ENCODE results near the gene ARL16. TPM values are rescaled to one million over a fixed set of nuclear protein-coding genes. Genes with fewer than 3 reads are reported as not detected.

The ARL16 gene
- total RNA-seq, 1 experiment from 2014 or later, result 22.4 TPM

DNA sequence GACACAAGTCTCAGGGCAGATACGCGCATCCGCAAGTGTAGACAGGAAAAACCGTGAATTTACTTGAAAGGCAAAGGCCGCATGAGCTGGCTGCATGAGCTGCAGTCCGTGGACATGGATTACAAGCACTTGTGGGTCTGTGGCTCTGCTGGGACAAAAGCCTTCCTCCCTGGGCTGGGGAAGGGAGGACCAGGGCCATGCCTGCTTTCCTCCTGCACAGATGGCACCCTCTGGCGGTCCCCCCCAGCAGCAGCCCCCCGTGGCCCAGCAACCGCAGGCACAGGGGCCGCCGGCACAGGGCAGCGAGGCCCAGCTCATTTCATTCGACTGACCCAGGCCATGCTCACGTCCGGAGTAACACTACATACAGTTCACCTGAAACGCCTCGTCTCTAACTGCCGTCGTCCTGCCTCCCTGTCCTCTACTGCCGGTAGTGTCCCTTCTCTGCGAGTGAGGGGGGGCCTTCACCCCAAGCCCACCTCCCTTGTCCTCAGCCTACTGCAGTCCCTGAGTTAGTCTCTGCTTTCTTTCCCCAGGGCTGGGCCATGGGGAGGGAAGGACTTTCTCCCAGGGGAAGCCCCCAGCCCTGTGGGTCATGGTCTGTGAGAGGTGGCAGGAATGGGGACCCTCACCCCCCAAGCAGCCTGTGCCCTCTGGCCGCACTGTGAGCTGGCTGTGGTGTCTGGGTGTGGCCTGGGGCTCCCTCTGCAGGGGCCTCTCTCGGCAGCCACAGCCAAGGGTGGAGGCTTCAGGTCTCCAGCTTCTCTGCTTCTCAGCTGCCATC is 17.9 kb upstream of the ARL16 start:
- Histone ChIP-seq H3K36me3 (ENCODE audit: insufficient read depth, low read length) (peaks cover 22% of the 10 kb centered on the region), H3K9me2 (replicated peaks; ENCODE audit: insufficient read depth, low read length) (no peaks in the 10 kb centered on the region), H3K4me1 (ENCODE audit: low read length) (peaks cover 24% of the 10 kb centered on the region), H4K20me1 (ENCODE audit: insufficient read depth, low read depth, low read length) (peaks cover 26% of the 10 kb centered on the region), H3K79me2 (ENCODE audit: low read length) (peaks cover 58% of the 10 kb centered on the region), H3K9ac (ENCODE audit: low read length) (peak overlapping the region; percentile 99), H2AFZ (ENCODE audit: low read length) (no peak overlapping the region), H3K4me3 (ENCODE audit: low read length) (peak overlapping the region; percentile 81), H3K27ac (ENCODE audit: low read length) (peak overlapping the region; percentile 87; the same call in 1 of the 2 replicates), H3K4me2 (ENCODE audit: low read depth, low read length, poor library complexity, severe bottlenecking) (peak overlapping the region; percentile 99), H3K9me3 (ENCODE audit: low read length) (no peaks in the 10 kb centered on the region), H3K27me3 (ENCODE audit: low read length) (no peaks in the 10 kb centered on the region)
- peak; percentile 69 for DNase-seq

DNA sequence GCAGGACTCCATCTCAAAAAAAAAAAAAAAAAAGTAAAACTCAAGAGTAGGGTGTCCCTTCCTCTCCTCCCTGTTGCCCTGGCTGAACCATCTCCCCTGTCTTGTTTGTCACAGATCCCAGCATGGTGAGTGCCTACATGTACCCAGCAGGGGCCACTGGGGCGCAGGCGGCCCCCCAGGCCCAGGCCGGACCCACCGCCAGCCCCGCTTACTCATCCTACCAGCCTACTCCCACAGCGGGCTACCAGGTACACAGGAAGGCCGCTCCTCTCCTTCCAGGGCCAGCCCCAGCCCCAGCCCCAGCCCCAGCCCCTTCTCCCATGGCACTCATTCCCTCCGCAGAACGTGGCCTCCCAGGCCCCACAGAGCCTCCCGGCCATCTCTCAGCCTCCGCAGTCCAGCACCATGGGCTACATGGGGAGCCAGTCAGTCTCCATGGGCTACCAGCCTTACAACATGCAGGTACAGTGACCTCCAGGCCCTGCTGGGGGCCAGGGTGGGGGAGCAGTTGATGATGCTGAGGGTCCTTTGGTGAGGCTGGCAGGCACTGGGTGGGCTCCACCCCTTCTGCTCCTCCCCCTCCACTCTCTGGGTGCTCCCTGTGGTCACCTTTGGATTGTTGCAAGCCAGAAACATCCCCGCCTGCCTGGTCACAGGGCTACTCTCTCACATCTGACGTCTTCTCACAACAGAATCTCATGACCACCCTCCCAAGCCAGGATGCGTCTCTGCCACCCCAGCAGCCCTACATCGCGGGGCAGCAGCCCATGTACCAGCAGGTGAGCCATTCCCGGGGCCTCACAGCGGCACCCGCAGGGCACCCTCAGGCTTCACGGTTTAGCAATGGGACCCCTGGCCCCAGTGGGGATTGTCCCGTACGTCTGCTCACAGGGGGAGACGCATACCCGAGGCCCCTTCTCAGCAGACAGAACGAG is 17.0 kb upstream of the ARL16 start:
- no peak overlapping the region for H3K27ac ChIP-seq (ENCODE audit: low read length)
- peaks cover 14% of the 10 kb centered on the region for H3K36me3 ChIP-seq (ENCODE audit: insufficient read depth, low read length)
- H3K9me3 ChIP-seq (ENCODE audit: low read length), result no peaks in the 10 kb centered on the region
- H3K4me3 ChIP-seq (ENCODE audit: low read length), result peak overlapping the region; percentile 81; the same call in 1 of the 2 replicates
- H4K20me1 ChIP-seq (ENCODE audit: insufficient read depth, low read depth, low read length), result peaks cover 22% of the 10 kb centered on the region
- peak overlapping the region; percentile 99 for H3K9ac ChIP-seq (ENCODE audit: low read length)
- no peaks in the 10 kb centered on the region for H3K9me2 ChIP-seq (replicated peaks; ENCODE audit: insufficient read depth, low read length)
- peaks cover 24% of the 10 kb centered on the region for H3K4me1 ChIP-seq (ENCODE audit: low read length)
- peaks cover 55% of the 10 kb centered on the region for H3K79me2 ChIP-seq (ENCODE audit: low read length)
- H2AFZ ChIP-seq (ENCODE audit: low read length), result no peak overlapping the region
- peak overlapping the region; percentile 99 for H3K4me2 ChIP-seq (ENCODE audit: low read depth, low read length, poor library complexity, severe bottlenecking)
- H3K27me3 ChIP-seq (ENCODE audit: low read length), result no peaks in the 10 kb centered on the region
- DNase-seq, result no peak

GRCh38 chr17:81697261-81698044 is 13.9 kb upstream of the ARL16 start:
- Histone ChIP-seq H3K9me3 (ENCODE audit: low read length) (no peaks in the 10 kb centered on the region), H3K9me2 (replicated peaks; ENCODE audit: insufficient read depth, low read length) (no peaks in the 10 kb centered on the region), H3K79me2 (ENCODE audit: low read length) (peaks cover 28% of the 10 kb centered on the region), H3K27ac (ENCODE audit: low read length) (no peak overlapping the region), H3K4me3 (ENCODE audit: low read length) (no peak overlapping the region), H3K4me2 (ENCODE audit: low read depth, low read length, poor library complexity, severe bottlenecking) (no peak overlapping the region), H3K9ac (ENCODE audit: low read length) (no peak overlapping the region), H4K20me1 (ENCODE audit: insufficient read depth, low read depth, low read length) (peaks cover 24% of the 10 kb centered on the region), H3K4me1 (ENCODE audit: low read length) (peaks cover 16% of the 10 kb centered on the region), H2AFZ (ENCODE audit: low read length) (no peak overlapping the region), H3K27me3 (ENCODE audit: low read length) (no peaks in the 10 kb centered on the region), H3K36me3 (ENCODE audit: insufficient read depth, low read length) (peaks cover 11% of the 10 kb centered on the region; the same call in 1 of the 2 replicates)
- no peak for DNase-seq

DNA sequence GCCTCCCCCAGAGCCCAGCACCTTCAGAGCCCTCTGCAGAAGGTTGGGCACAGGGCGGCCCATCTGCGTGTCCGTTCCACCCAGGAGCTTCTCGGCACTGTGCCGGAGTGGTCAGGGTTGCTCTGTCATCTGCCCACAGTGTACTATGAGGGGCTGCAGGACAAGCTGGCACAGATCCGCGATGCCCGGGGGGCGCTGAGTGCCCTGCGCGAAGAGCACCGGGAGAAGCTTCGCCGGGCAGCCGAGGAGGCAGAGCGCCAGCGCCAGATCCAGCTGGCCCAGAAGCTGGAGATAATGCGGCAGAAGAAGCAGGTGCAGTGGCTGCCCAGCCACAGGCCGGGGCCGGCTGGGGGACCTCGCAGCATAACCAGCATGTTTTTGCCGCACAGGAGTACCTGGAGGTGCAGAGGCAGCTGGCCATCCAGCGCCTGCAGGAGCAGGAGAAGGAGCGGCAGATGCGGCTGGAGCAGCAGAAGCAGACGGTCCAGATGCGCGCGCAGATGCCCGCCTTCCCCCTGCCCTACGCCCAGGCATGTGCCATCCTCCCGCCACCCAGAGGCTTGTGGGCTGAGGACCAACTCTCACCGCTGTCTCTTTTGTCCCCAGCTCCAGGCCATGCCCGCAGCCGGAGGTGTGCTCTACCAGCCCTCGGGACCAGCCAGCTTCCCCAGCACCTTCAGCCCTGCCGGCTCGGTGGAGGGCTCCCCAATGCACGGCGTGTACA is 12.8 kb upstream of the ARL16 start:
- Histone ChIP-seq H3K36me3 (ENCODE audit: insufficient read depth, low read length) (peaks cover 11% of the 10 kb centered on the region; the same call in 1 of the 2 replicates), H3K4me2 (ENCODE audit: low read depth, low read length, poor library complexity, severe bottlenecking) (no peak overlapping the region), H3K9ac (ENCODE audit: low read length) (no peak overlapping the region), H3K9me3 (ENCODE audit: low read length) (no peaks in the 10 kb centered on the region), H3K27me3 (ENCODE audit: low read length) (no peaks in the 10 kb centered on the region), H3K9me2 (replicated peaks; ENCODE audit: insufficient read depth, low read length) (no peaks in the 10 kb centered on the region), H3K79me2 (ENCODE audit: low read length) (peaks cover 17% of the 10 kb centered on the region), H4K20me1 (ENCODE audit: insufficient read depth, low read depth, low read length) (peaks cover 14% of the 10 kb centered on the region), H3K4me3 (ENCODE audit: low read length) (no peak overlapping the region), H3K27ac (ENCODE audit: low read length) (no peak overlapping the region), H2AFZ (ENCODE audit: low read length) (no peak overlapping the region), H3K4me1 (ENCODE audit: low read length) (peaks cover 9% of the 10 kb centered on the region)
- DNase-seq, result no peak

DNA sequence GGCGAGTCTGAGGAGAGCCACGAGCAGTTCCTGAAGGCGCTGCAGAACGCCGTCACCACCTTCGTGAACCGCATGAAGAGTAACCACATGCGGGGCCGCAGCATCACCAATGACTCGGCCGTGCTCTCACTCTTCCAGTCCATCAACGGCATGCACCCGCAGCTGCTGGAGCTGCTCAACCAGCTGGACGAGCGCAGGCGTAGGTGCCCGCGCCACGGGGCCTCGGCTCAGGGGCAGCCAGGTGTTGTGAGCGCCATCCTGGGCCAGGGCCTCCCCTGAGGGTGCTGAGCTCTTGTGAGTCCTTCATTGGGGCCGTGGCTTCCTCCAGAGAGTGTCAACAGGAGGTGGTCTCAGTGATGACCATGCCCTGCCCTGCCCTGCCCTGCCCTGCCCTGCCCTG is 12.2 kb upstream of the ARL16 start:
- H3K79me2 ChIP-seq (ENCODE audit: low read length), result peaks cover 11% of the 10 kb centered on the region
- no peaks in the 10 kb centered on the region for H3K9me2 ChIP-seq (replicated peaks; ENCODE audit: insufficient read depth, low read length)
- no peak overlapping the region for H3K9ac ChIP-seq (ENCODE audit: low read length)
- no peak overlapping the region for H2AFZ ChIP-seq (ENCODE audit: low read length)
- H3K27ac ChIP-seq (ENCODE audit: low read length), result no peak overlapping the region
- H3K27me3 ChIP-seq (ENCODE audit: low read length), result no peaks in the 10 kb centered on the region
- H3K4me3 ChIP-seq (ENCODE audit: low read length), result no peak overlapping the region
- DNase-seq, result no peak
- H3K9me3 ChIP-seq (ENCODE audit: low read length), result no peaks in the 10 kb centered on the region
- H3K4me1 ChIP-seq (ENCODE audit: low read length), result peaks cover 3% of the 10 kb centered on the region
- H3K4me2 ChIP-seq (ENCODE audit: low read depth, low read length, poor library complexity, severe bottlenecking), result no peak overlapping the region
- H4K20me1 ChIP-seq (ENCODE audit: insufficient read depth, low read depth, low read length), result peaks cover 10% of the 10 kb centered on the region
- peaks cover 11% of the 10 kb centered on the region; the same call in 1 of the 2 replicates for H3K36me3 ChIP-seq (ENCODE audit: insufficient read depth, low read length)

DNA sequence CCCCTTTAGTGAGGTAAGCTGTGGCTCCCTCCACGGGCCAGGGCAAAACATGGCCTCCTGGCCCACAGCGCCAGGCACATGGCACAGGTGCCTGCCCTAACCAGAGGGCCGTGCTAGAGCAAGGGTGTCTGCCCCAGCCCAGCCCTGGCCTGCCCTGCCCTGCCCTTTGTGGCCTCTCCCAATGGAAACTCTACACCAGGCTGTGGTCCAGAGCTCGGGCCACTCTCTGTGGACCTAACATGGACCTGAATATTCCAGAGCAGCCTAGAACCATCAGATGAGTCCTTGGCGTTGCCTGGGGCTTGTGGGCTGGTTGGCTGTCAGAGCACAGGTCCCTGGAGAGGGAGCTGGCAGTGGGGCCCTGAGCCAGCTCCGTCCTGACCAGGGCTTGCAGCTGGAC is 11.6 kb upstream of the ARL16 start:
- Histone ChIP-seq H3K4me1 (ENCODE audit: low read length) (no peaks in the 10 kb centered on the region), H3K9me3 (ENCODE audit: low read length) (no peaks in the 10 kb centered on the region), H3K9ac (ENCODE audit: low read length) (no peak overlapping the region), H3K4me3 (ENCODE audit: low read length) (no peak overlapping the region), H3K27ac (ENCODE audit: low read length) (no peak overlapping the region), H4K20me1 (ENCODE audit: insufficient read depth, low read depth, low read length) (peaks cover 8% of the 10 kb centered on the region; the same call in 1 of the 2 replicates), H3K79me2 (ENCODE audit: low read length) (peaks cover 8% of the 10 kb centered on the region), H3K4me2 (ENCODE audit: low read depth, low read length, poor library complexity, severe bottlenecking) (no peak overlapping the region), H2AFZ (ENCODE audit: low read length) (no peak overlapping the region), H3K9me2 (replicated peaks; ENCODE audit: insufficient read depth, low read length) (no peaks in the 10 kb centered on the region), H3K36me3 (ENCODE audit: insufficient read depth, low read length) (peaks cover 11% of the 10 kb centered on the region; the same call in 1 of the 2 replicates), H3K27me3 (ENCODE audit: low read length) (no peaks in the 10 kb centered on the region)
- DNase-seq, result no peak

GRCh38 chr17:81694810-81695209 is 11.2 kb upstream of the ARL16 start:
- Histone ChIP-seq H3K27me3 (ENCODE audit: low read length) (no peaks in the 10 kb centered on the region), H3K27ac (ENCODE audit: low read length) (no peak overlapping the region), H3K36me3 (ENCODE audit: insufficient read depth, low read length) (peaks cover 11% of the 10 kb centered on the region; the same call in 1 of the 2 replicates), H3K4me2 (ENCODE audit: low read depth, low read length, poor library complexity, severe bottlenecking) (no peak overlapping the region), H3K9ac (ENCODE audit: low read length) (no peak overlapping the region), H3K79me2 (ENCODE audit: low read length) (peaks cover 8% of the 10 kb centered on the region), H3K9me2 (replicated peaks; ENCODE audit: insufficient read depth, low read length) (no peaks in the 10 kb centered on the region), H3K4me3 (ENCODE audit: low read length) (no peak overlapping the region), H3K9me3 (ENCODE audit: low read length) (no peaks in the 10 kb centered on the region), H4K20me1 (ENCODE audit: insufficient read depth, low read depth, low read length) (peaks cover 8% of the 10 kb centered on the region; the same call in 1 of the 2 replicates), H3K4me1 (ENCODE audit: low read length) (no peaks in the 10 kb centered on the region), H2AFZ (ENCODE audit: low read length) (no peak overlapping the region)
- no peak for DNase-seq

Data from Karpas-422 (cell line).